Measurements from ENCODE around the gene LPP. TPM values are rescaled to one million over a fixed set of nuclear protein-coding genes. Genes with fewer than 3 reads are reported as not detected.

LPP gene
- total RNA-seq, 1 donor from 2014 or later, result 184 TPM

GRCh38 chr3:188817103-188817934, 663.4 kb downstream of the LPP start:
- Mint-ChIP-seq H3K4me1 (ENCODE audit: unreplicated experiment) (peaks cover 6% of the 10 kb centered on the region), H3K4me3 (ENCODE audit: unreplicated experiment) (no peak overlapping the region), H3K27ac (ENCODE audit: unreplicated experiment) (no peak overlapping the region), H3K27me3 (ENCODE audit: unreplicated experiment) (no peaks in the 10 kb centered on the region), H3K36me3 (ENCODE audit: unreplicated experiment) (peaks cover 1% of the 10 kb centered on the region), H3K9me3 (ENCODE audit: unreplicated experiment) (no peaks in the 10 kb centered on the region)
- DNase-seq (ENCODE audit: extremely low spot score, unreplicated experiment), result no peak
- no peak for TF ChIP-seq CTCF (IDR thresholded peaks at IDR 0.05)

DNA sequence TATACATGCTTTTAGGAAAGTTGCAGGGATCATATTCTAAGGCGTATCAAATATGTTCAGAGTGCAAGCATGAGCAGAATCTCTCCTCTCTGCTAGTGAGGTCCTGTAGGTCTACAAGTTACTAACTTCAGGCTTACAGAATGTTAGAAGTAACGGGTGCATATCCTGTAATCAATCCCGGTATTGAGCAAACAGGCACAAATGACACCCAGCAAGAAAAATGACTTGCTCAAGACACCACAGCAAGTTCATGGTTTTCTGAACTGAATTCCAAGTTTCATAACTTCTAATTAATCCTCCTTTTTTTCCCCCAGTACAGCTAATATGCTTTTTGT, 663.9 kb downstream of the LPP start:
- Mint-ChIP-seq H3K27me3 (ENCODE audit: unreplicated experiment) (no peaks in the 10 kb centered on the region), H3K4me3 (ENCODE audit: unreplicated experiment) (no peak overlapping the region), H3K4me1 (ENCODE audit: unreplicated experiment) (peaks cover under 1% of the 10 kb centered on the region), H3K27ac (ENCODE audit: unreplicated experiment) (no peak overlapping the region), H3K36me3 (ENCODE audit: unreplicated experiment) (peaks cover 1% of the 10 kb centered on the region), H3K9me3 (ENCODE audit: unreplicated experiment) (no peaks in the 10 kb centered on the region)
- no peak for DNase-seq (ENCODE audit: extremely low spot score, unreplicated experiment)
- TF ChIP-seq CTCF (IDR thresholded peaks at IDR 0.05), result no peak

GRCh38 chr3:188818282-188818681, 664.3 kb downstream of the LPP start:
- Mint-ChIP-seq H3K36me3 (ENCODE audit: unreplicated experiment) (peaks cover 1% of the 10 kb centered on the region), H3K4me3 (ENCODE audit: unreplicated experiment) (no peak overlapping the region), H3K27ac (ENCODE audit: unreplicated experiment) (no peak overlapping the region), H3K9me3 (ENCODE audit: unreplicated experiment) (no peaks in the 10 kb centered on the region), H3K27me3 (ENCODE audit: unreplicated experiment) (no peaks in the 10 kb centered on the region), H3K4me1 (ENCODE audit: unreplicated experiment) (no peaks in the 10 kb centered on the region)
- TF ChIP-seq CTCF (IDR thresholded peaks at IDR 0.05), result no peak
- DNase-seq (ENCODE audit: extremely low spot score, unreplicated experiment), result no peak

- Mint-ChIP-seq H3K4me3 (ENCODE audit: unreplicated experiment) (no peak overlapping the region), H3K4me1 (ENCODE audit: unreplicated experiment) (no peaks in the 10 kb centered on the region), H3K27me3 (ENCODE audit: unreplicated experiment) (no peaks in the 10 kb centered on the region), H3K9me3 (ENCODE audit: unreplicated experiment) (no peaks in the 10 kb centered on the region), H3K36me3 (ENCODE audit: unreplicated experiment) (peaks cover 1% of the 10 kb centered on the region), H3K27ac (ENCODE audit: unreplicated experiment) (no peak overlapping the region)
- TF ChIP-seq CTCF (IDR thresholded peaks at IDR 0.05), result no peak
- DNase-seq (ENCODE audit: extremely low spot score, unreplicated experiment), result no peak
Observed at GRCh38 chr3:188819939-188820338, 666.0 kb downstream of the LPP start.

DNA sequence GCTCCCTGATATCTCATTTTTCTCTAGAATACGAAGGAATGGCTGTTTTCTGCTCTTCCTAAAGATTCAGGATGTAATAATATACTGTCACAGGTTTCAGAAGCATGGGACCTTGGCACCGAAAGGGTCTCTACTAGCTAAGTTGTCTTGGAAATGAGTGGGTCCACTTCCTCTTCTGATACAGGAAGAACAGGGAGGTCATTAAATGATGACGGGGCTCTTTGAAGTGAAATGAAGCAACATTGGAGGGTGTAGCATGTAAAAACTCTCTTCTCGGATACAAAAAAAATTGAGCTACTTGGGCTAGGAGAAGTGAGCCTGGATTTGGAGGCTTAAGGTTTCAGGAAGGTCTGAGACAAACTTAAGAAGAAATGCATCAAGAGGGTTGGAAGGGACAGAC, 668.0 kb downstream of the LPP start:
- no peaks in the 10 kb centered on the region for H3K9me3 Mint-ChIP-seq (ENCODE audit: unreplicated experiment)
- H3K4me1 Mint-ChIP-seq (ENCODE audit: unreplicated experiment), result no peaks in the 10 kb centered on the region
- TF ChIP-seq CTCF (IDR thresholded peaks at IDR 0.05), result no peak
- DNase-seq (ENCODE audit: extremely low spot score, unreplicated experiment), result no peak
- peaks cover 1% of the 10 kb centered on the region for H3K36me3 Mint-ChIP-seq (ENCODE audit: unreplicated experiment)
- H3K27ac Mint-ChIP-seq (ENCODE audit: unreplicated experiment), result no peak overlapping the region
- H3K27me3 Mint-ChIP-seq (ENCODE audit: unreplicated experiment), result no peaks in the 10 kb centered on the region
- H3K4me3 Mint-ChIP-seq (ENCODE audit: unreplicated experiment), result no peak overlapping the region

All from osteocyte (in vitro differentiated cells).